NCI-H1417 (cell line): ENCODE measurements around the gene IGSF21.
"Not testable (repeated sequence)": the region's sequence is repeated elsewhere in the genome, so short reads cannot be mapped to it uniquely, and the experiment has no call there.

Experiments
- DNase-seq, 3 experiments: peaks; one replicate each; lab custom pipeline; 2025; lab: John Stamatoyannopoulos, UW

The IGSF21 gene

DNA sequence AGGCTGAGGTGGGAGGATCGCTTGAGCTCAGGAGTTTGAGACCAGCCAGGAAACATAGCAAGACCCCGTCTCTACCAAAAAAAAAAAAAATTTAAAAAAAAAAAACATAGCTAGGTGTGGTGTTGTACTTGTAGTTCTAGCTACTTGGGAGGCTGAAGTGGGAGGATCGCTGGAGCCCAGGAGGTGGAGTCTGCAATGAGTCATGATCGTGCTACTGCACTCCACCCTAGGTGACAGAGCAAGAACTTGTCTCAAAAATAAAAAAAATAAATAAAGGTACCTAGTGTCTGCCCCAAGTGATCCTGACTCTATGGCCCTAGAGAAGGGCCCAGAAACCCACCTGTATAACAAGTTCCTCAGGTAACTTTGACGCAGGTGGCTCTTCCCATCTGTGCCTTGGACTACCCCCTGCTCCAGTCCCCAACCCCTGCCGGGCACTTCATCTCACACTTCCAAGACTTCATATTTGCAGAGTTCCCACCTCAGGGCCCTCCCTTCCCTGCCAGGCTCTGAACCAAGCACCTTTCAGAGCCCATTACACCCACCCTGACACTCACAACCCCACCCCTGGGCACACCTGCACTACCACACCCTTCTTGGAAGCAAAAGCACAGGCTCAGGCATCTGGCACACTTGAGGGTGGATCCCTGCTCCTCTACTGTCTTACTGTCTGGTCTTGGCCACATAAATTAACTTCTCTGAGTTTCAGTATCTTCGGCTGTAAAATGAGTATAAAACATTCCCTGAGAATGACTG, 292.9 kb downstream of the IGSF21 start:
- DNase-seq: no peak

DNA sequence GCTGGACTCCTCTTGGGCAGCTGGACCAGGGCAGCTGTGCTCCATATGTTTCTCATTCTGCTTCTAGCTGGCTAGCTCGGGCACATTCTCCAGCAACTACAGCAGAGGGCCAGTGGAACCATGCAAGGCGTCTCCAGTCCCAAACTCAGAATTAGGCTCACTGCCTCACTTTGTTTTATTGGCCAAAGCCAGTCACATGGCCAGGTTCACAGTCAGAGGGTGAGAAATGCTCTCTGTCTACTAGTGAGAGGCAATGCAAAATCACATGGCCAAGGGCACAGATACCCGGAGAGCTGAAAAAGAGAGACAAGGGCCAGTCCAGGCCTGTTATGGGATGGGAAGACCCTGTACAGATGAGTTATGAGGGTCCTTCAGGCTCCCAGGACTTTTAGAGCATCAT, 294.3 kb downstream of the IGSF21 start:
- no peak for DNase-seq

DNA sequence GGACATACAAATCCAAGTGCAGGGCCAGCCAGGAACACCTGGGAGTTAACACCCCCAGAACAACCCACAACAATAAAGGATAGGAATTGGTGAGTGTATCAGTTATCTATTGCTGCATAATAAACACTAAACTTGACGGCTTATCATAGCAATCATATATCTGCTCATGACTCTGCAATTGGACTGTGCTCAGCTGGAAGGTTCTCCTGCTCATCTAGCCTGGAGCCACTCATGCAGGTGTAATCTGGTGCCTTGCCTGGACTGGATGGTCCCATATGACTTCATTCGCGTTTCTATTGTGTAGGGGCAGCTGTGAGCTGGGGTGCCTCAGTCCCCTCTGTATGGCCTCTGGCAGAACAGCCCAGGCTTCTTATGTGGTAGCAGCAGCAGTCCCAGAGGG, 296.9 kb downstream of the IGSF21 start:
- DNase-seq: no peak

DNA sequence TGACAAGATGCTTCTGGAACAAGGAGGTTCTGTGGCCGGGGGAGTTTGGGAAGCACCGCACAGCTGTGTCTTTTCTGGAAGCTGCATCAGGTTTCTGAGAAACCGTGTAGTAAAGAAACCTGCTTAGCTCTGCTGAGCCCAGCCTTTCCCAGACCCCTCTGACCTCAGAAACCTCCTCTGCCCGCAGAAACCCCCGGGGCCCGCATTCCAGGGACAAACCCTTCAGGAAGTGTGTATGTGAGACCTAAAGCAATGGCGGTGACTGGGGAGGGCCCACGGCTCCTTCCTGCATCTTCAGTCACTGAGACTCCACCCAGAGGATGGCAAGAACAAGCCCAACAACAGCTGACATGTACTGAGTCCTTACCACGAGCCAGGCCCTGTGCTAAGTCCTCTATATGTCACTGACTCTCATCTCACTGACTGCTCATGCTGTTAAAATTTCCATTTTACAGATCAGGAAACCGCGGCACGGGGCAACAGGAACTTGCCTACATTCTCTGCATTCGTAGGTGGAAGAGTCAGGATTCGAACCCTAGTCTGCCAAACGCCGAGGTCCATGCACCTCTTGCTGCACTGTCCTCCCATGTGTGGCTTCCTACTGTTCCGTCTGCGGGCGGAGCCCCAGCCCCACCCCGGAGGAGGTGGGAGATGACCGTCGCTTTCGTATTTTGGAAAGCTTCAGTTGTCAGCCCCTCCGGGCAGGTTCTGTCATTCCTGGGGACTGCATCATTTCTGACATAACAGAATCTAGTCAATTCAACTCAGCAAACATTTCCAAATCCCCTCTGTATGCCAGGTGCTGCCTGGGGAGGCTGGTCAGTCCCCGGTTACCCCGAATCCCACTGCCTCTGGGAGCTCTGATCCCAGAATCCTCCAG, 299.8 kb downstream of the IGSF21 start:
- DNase-seq: no peak

DNA sequence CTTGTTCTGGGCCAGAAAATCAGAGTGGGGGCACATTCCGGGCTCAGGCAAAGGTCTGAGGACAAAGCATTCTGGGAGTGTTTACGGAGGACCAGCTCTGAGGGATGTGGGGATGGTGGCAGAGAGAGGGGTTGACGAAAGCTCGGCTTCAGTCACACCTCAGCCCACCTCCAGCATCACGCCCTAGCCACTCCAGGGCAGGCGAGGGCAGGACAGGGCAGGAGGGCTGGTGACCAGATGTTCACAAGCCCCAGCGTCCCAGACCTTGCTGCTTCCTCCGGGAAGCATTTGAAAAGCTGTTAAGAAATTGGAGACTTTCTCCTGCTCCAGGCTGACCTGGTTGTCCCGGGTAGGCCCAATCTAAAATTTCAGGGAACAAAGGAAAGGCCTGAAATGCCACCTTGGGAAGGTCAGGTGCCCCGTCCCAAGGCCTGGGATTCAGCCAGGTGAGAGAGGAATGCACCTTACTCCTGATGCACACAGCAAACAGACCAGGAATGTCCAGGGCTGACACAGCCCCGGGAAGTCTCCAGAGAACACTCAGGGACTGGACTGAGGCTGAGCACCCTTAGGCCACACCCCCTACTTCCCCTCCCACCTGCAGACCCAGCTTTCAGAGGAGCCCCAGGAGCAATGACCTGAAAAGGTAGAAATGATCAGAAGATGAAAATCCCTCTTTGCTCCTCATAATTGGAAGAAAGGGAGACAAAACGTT, 301.2 kb downstream of the IGSF21 start:
- DNase-seq: no peak

DNA sequence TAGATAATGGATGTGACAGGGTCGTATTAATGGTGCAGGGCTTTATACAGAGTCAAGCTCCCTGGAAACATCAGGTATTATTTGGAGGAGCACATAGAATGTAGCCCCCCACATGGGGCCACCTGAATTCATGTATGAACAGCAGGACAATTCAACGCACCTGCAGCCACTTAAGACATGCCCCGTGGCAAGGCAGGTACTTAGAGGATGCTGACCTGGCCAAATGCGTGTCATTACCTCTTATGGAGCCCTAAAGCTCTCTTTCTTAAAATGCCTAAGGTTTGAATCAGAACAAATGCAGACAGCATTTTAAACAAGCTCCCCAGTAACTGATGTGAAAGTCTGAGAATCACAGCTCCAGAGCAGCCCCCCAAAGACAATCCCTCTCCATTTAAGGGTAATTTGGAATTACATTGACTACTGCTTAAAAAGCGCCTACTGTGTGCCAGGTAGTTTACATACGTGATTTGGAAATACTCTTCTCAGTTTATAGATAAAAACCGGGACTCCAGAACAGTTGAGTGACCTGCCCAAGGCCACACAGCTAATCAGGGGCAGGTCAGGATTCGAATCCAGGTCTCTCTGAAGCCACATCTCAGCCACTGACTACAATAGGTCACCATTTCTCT, 302.1 kb downstream of the IGSF21 start:
- DNase-seq: peak in 1 of 3 experiments; percentile 31

DNA sequence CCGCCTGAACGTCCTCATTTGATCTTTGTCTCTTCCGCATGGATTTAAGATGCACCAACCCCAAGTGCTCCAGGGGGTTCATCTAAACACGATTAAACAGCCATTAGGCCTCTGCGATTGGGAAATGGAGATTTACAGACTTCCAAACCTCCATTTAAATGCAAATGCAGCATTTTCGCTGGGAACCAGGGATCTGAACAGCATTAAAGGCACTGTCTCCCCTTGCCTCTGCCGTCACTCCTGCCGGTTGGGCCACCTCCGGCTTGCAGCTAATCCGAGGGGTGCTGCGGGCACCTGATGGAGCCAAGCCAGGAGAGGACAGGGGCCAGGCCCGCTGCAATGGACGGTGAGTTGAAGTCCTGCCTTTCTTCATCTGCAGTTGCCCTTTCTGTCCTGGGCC, 302.8 kb downstream of the IGSF21 start:
- no peak for DNase-seq

DNA sequence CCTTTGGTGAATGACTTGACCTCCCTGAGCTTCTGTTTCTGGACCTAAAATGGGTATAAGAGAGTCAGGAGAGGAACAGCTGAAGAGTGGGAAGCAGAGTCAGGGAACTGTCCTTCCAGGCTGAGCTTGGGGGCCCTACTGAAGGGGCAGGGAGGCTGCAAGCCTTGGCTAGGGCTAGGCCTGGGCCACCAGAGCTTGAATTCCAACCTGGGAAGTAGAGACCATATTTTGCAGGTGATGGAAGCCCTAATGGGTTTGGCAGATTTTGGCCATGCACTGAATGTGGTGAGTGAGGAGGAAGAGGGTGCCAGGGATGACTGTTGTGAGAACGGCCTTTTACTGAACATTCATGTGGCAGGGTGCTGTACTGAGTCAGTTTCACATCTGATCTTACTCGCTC, 303.7 kb downstream of the IGSF21 start:
- no peak for DNase-seq

DNA sequence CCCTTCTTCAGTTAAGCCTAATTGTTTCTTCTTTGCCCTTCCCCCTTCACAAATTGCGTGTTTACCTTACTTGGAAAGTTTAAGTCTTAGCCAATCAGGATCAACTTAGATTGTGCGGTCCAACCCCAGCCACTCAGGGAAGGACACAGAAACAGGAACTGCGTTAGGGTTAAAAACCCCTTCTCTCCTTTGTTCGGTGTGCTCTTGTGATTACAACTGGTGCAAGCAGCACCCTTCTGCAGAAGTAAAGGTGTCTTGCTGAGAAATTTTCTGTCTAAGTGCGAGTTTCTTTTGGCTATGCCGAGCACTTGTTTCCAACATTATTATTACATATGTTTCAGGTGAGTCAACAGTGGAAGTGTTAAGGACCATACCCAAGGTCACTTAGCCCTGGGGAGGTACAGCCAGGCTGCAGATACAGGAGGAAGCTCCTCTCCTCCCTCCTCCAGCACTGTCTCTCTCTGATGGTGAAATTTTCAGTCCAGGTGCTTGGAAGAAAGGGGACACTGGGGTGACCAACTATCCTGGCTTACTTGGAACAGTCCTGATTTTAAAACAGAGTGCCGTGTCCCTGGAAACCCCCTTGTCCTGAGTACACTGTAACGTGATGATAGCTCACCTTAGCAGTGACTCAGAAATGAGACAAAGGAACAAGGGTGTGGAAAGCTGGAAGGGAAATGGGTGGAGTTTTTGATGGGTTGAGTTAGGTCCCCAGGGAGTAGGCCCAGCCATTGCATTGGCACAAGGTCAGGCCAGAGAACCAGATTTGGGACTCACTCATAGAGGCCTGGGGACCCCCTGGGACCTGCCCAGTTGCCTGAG, 304.4 kb downstream of the IGSF21 start:
- no peak for DNase-seq

DNA sequence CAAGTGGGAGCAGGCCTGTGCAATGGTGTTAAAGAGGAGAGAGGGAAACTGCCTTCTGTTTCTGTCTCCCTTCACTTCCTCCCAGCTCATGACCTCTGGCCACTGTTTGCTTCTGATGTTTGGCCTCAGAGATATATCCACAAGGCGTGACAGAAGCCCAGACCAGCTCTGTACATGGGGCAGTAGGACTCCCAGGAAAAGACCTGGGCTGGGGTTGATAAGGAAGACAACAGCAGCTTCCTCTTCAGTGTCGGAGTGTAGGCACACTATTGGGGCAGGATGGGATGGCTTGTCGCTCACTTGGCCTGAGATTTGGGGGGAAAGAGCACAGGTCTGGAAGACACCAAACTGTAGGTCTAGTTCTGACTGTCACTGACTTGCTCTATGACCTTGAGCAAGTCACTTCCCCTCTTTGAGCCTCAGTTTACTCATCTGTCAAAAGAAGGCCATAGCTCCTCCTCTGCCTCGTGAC, 305.3 kb downstream of the IGSF21 start:
- no peak for DNase-seq

DNA sequence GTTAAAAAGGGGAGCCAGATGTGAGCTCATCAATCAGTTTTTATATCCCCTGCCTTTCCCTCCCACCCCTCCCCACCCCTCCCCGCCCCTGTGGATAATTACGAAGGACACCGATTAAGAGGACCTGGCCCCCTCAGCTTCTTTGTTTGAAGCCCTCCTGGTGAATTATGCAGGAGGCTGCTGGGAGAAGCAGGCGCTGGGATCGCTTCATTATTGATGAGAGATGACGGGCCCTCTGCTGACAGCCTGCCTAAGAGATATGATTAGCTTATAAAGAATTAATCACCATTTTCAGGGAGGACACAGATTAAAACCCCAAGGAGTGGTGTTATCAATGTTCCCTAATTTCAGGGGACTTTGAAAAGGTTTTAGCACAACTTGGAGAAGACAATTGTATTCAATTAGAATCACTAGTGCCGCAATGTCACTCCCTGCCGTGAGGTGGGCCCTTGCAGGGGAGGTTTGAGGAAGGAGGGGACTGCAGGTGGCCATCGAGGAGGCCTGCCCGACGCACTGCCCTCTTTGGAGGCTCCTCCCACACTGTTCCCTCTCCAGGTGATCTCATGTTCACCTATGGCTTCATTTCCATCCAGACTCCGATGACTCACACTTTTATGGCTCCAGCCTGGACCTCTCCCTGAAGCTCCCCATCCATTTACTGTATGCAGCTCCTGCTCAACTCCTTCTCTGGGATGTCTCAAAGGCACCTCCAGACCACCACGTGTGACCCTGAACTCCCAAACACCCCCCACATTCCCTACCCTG, 306.1 kb downstream of the IGSF21 start:
- no peak for DNase-seq

DNA sequence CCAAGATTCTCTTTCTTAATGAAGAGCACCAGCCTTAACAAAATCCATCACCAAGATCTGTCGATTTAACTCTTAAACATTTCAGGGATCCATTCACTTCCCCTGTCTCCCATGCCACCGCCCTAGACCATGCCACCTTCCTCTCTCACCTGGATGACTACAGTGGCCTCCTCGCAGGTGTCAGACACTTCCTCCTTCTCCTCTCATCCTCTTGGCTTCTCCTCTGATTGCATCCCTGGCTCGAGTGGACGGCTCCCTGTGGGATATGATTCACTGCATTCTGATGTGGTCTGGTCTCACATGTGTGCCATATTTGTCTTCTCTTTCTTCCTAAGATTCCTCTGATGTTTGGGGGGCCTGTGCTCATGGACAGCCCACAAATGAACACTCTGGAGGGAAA, 306.7 kb downstream of the IGSF21 start:
- DNase-seq: no peak

DNA sequence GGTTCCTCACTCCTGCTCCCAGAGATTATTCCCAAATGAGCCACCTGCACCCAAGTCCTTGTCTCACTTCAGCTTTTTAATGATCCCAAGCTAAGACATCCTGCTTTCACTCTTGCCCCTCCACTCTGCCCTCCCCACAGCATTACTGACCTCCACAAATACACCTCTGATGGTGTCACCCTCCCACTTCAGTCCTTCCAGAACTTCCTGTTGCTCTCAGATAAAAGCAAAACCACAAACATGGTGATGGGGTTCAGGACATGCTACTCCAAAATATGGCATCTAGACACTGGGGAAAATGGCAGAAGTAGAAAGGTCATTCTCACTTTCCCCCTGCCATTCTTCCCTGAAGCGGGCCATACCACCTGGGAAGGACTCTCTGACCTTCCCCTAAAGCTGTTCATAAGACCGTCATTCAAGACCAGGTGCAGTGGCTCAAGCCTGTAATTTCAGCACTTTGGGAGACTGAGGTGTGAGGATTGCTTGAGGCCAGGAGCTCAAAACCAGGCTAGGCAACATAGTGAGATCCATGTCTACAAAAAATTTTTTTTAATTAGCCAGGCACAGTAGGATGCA, 307.4 kb downstream of the IGSF21 start:
- DNase-seq: no peak

DNA sequence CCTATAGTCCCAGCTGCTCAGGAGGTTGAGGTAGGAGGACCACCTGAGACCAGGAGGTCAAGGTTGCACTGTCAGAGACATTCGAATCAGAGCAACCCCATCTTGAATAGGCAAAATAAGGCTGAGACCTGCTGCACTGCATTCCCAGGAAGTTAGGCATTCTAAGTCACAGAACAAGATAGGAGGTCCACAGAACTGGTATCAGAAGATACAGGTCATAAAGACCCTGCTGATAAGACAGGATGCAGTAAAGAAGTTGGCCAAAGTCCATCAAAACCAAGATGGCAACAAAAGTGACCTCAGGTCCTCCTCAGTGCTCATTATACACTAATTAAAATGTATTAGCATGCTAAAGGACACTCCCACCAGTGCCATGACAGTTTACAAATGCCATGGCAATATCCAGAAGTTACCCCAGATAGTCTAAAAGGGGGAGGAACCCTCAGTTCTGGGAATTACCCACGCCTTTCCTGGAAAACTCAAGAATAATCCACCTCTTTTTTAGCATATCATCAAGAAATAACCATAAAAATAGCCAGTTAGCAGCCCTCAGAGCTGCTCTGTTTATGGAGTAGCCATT, 307.9 kb downstream of the IGSF21 start:
- DNase-seq: no peak

DNA sequence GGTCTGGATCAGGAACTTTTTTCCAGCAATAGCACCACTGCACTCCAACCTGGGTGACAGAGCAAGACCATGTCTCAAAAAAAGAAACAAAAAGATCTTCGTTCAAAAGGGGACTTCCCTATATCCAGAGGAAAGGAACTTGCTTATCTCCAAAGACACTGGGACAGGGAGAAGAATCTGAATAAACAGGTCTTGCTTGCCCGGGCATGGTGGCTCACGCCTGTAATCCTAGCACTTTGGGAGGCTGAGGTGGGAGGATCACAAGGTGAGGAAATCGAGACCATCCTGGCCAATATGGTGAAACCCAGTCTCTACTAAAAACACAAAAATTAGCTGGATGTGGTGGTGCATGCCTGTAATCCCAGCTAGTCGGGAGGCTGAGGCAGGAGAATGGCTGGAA, 308.5 kb downstream of the IGSF21 start:
- not testable (repeated sequence) for DNase-seq

DNA sequence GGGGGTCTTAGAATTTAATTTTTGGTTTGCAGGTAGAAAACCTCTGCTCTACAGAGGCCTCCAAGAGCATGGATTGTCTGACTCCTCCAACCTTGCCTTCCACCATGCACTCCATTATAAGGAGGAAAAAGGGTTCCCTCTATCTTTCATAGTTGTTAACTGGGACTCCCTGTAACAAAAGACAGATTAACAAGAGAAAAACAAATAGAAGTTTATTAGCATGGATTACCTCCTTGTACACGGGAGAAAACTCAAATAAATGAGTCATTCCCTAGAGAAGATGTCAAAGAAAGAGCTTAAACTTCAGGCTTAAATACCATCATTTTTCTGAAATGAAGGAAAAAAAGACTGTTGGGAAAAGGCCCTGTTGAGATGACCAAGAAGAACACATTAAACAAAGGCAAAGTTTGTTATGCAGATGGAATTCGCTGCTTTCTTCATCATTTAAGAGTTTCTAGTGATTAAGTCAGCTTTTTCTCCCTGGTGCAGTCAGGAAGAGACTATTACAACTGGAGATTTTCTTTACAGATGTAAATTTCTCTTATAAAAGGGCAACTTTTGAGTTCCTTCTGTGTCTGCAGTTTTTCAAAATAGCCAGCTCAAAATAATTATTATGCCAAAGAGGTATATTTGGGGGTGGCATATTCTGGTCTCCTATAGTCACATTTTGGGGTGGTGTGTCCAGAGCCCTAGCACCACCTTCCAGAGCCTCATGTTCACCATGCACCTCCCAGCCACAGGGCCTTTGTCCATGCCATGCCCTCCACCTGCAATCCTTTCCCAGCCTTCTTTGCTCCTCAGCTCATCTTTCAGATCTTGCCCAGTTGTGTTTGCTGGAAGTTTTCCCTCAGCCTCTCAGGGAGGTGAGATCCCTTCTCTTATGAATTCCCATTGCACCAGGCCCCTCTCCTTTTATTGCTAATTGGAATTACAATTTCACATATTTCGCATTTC, 310.0 kb downstream of the IGSF21 start:
- no peak for DNase-seq

DNA sequence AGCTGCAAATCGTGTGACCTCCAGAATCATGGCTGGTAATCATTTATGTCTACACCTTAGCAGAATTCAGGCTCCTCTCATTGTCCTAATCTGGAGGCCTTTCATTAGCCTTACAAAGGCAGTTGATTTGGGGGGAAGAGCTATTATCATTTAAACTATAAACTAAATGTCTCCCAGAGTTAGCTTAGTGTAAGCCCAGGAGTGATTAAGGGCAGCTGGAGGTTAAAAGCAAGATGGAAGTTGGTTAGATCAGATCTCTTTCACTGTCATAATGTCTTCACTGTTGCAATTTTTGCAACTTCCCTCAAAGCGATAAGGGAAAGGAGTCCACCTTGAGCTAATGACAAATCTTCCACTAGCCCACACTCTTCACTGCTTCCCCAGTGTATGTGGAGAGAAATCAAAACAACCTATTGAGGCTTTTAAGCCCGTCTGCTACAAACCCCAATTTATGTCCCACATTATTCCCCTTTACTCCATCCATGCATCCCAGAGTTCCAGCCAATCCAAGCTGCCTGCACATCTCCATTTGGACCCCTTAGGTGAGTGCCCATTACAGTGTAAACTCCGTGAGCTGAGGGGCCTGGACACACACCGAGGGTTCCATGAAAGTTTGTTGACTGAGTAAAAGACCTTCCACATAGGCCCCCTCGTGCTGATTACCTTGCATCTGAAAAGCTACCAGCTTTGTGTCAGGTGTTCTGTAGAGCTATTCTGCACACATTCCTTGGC, 311.7 kb downstream of the IGSF21 start:
- DNase-seq: no peak

DNA sequence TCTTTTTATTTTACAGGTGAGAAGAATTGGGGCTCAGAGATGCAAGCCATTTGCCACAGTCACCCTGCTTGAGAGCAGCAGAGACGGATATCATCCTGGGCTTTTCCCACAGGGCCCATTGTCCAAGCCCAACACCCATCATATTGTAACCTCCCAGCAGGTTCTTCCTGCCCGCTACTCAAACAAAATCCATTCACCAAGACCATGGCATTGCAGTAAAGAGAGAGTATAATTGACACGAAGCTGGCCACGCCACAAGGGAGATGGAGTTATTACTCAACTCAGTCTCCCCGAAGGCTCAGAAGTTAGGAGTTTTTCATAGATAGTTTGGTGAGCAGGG, 312.2 kb downstream of the IGSF21 start:
- DNase-seq: no peak
